Esophagus muscularis mucosa (tissue), 4 donors: ENCODE measurements around the gene SHMT2. TPM values are rescaled to one million over a fixed set of nuclear protein-coding genes. Genes with fewer than 3 reads are reported as not detected.

Experiments
- DNase-seq: peaks from one replicate; pipeline ENCODE4 v3.0.0-alpha.2; 2017; ENCODE audit errors: extremely low spot score
- H3K27ac ChIP-seq, 4 donors: fragments of 200-600 bp; sonication (generic); replicated peaks in 1 of 4; 1 replicate in 3 of 4; 2 replicates in 1 of 4; pipeline ENCODE4 v1.5.1; 2016 to 2019; ENCODE audit warnings: mild to moderate bottlenecking in 1 of 4
- H3K27me3 ChIP-seq, 4 donors: fragments of 200-600 bp; sonication (generic); one replicate each; pipeline versions ENCODE4 v1.5.1 to v1.6.0; 2016 to 2019
- H3K36me3 ChIP-seq, 4 donors: fragments of 200-600 bp; sonication (generic); one replicate each; pipeline ENCODE4 v1.5.1; 2016 to 2019
- H3K4me1 ChIP-seq, 4 donors: fragments of 200-600 bp; sonication (generic); one replicate each; pipeline ENCODE4 v1.5.1; 2016 to 2019
- H3K4me3 ChIP-seq, 4 donors: fragments of 200-600 bp; sonication (generic); 1 replicate in 2 of 4; 2 replicates in 2 of 4; pipeline ENCODE4 v1.5.1; 2016 to 2019; ENCODE audit warnings: mild to moderate bottlenecking in 4 of 4, moderate library complexity in 1 of 4
- H3K9me3 ChIP-seq, 4 donors: fragments of 200-600 bp; sonication (generic); 1 replicate in 3 of 4; 2 replicates in 1 of 4; pipeline ENCODE4 v1.5.1; 2016 to 2019
- CTCF ChIP-seq, 3 experiments: fragments of 200-600 bp in 2 of 3; fragments of 450-650 bp in 1 of 3; sonication (generic) in 2 of 3; IDR thresholded peaks; one replicate each; pipeline ENCODE4 v1.5.1; 2017 to 2019; ENCODE audit warnings: antibody characterized with exemption in 3 of 3, mild to moderate bottlenecking in 2 of 3, moderate library complexity in 1 of 3
- EP300 ChIP-seq: sonication (generic); formaldehyde crosslinking; IDR thresholded peaks from one replicate; pipeline ENCODE4 v1.6.1; 2017; ENCODE audit warnings: antibody characterized with exemption
- POLR2A ChIP-seq: fragments of 450-650 bp; IDR thresholded peaks from one replicate; pipeline ENCODE4 v1.6.1; 2017; ENCODE audit warnings: antibody characterized with exemption, moderate library complexity, mild to moderate bottlenecking, low read depth
- POLR2AphosphoS5 ChIP-seq, 2 donors: sonication (generic); formaldehyde crosslinking; IDR thresholded peaks; one replicate each; pipeline ENCODE4 v1.6.1; 2017; ENCODE audit warnings: antibody characterized with exemption in 2 of 2
- WGBS: methylation state at CpG from one replicate; pipeline ENCODE4 v1.1.5; 2018; 5-methylcytosine and 5-hydroxymethylcytosine counted together
- intact Hi-C: fragments of 100-400 bp; cut with DNase I; formaldehyde crosslinking; loops from one replicate; pipeline ENCODE4 v1.15.1; 2023
- total RNA-seq, 4 donors: library from RNA; depleted of rRNA; stranded (reverse); fragments of >200 nt; gene quantifications; one replicate each; pipeline versions ENCODE4 v1.1.0 to v1.2.1, GENCODE V29; 2016

The SHMT2 gene
- total RNA-seq, 4 donors from 2014 or later = 22.8 to 60.4 (median 34.6) TPM

- no peaks in the 10 kb centered on the region for H3K36me3 ChIP-seq
- H3K9me3 ChIP-seq = no peaks in the 10 kb centered on the region
- TF ChIP-seq POLR2A (no peak), EP300 (no peak), POLR2AphosphoS5 (IDR thresholded peaks at IDR 0.05) (no peak), CTCF (IDR thresholded peaks at IDR 0.05) (no peak)
- intact Hi-C loops = no loop called here
- H3K27me3 ChIP-seq = peaks cover 5 to 96% (median 75%) of the 10 kb centered on the region in 4 donors
- peaks cover 34 to 55% (median 52%) of the 10 kb centered on the region in 4 donors for H3K4me1 ChIP-seq
- no peak overlapping the region for H3K4me3 ChIP-seq
- H3K27ac ChIP-seq = no peak overlapping the region
- DNase-seq = no peak
- 71% methylated on average over 5 of the region's 5 CpGs for WGBS
These were observed 11.3 kb upstream of the SHMT2 start for GRCh38 chr12:57218030-57218853.

- 68% methylated on average over 12 of the region's 14 CpGs for WGBS
- Histone ChIP-seq H3K27me3 (peaks cover 5 to 99% (median 85%) of the 10 kb centered on the region in 4 donors), H3K36me3 (no peaks in the 10 kb centered on the region), H3K27ac (no peak overlapping the region), H3K9me3 (no peaks in the 10 kb centered on the region), H3K4me1 (peaks cover 24 to 43% (median 41%) of the 10 kb centered on the region in 4 donors), H3K4me3 (no peak overlapping the region)
- intact Hi-C loops = no loop called here
- DNase-seq = no peak
- no peak for TF ChIP-seq POLR2AphosphoS5 (IDR thresholded peaks at IDR 0.05)
- no peak for TF ChIP-seq POLR2A
- TF ChIP-seq EP300 = no peak
- no peak for TF ChIP-seq CTCF (IDR thresholded peaks at IDR 0.05)
These were observed 10.1 kb upstream of the SHMT2 start for GRCh38 chr12:57219205-57219992.

GRCh38 chr12:57219993-57220754, 9.3 kb upstream of the SHMT2 start:
- no peaks in the 10 kb centered on the region for H3K9me3 ChIP-seq
- WGBS = 15% methylated on average over 22 of the region's 38 CpGs
- no peak overlapping the region for H3K27ac ChIP-seq
- intact Hi-C loops = no loop called here
- H3K36me3 ChIP-seq = no peaks in the 10 kb centered on the region
- no peak for DNase-seq
- peaks cover 19 to 42% (median 40%) of the 10 kb centered on the region in 4 donors for H3K4me1 ChIP-seq
- H3K27me3 ChIP-seq = peaks cover 5 to 99% (median 85%) of the 10 kb centered on the region in 4 donors
- H3K4me3 ChIP-seq = no peak overlapping the region
- no peak for TF ChIP-seq POLR2A
- TF ChIP-seq POLR2AphosphoS5 (IDR thresholded peaks at IDR 0.05) = no peak
- no peak for TF ChIP-seq CTCF (IDR thresholded peaks at IDR 0.05)
- no peak for TF ChIP-seq EP300

GRCh38 chr12:57220770-57221168, 8.7 kb upstream of the SHMT2 start:
- Histone ChIP-seq H3K4me1 (peaks cover 18 to 42% (median 39%) of the 10 kb centered on the region in 4 donors), H3K36me3 (no peaks in the 10 kb centered on the region), H3K27me3 (peaks cover 3 to 99% (median 85%) of the 10 kb centered on the region in 4 donors), H3K4me3 (no peak overlapping the region), H3K9me3 (no peaks in the 10 kb centered on the region), H3K27ac (no peak overlapping the region)
- intact Hi-C loops = no loop called here
- DNase-seq = no peak
- WGBS = 63% methylated on average over 1 of the region's 1 CpG
- no peak for TF ChIP-seq POLR2AphosphoS5 (IDR thresholded peaks at IDR 0.05)
- no peak for TF ChIP-seq EP300
- no peak for TF ChIP-seq CTCF (IDR thresholded peaks at IDR 0.05)
- TF ChIP-seq POLR2A = no peak
